GM23338 (cell line): ENCODE data around the gene KCNAB2. TPM values are rescaled to one million over a fixed set of nuclear protein-coding genes. Genes with fewer than 3 reads are reported as not detected.

ENCODE experiments used
- ATAC-seq: fragments of 200-7000 bp; cut with Tn5 transposase; 3 replicates; pipeline ENCODE4 v1.9.1; 2020
- DNase-seq: peaks from one replicate; pipeline ENCODE4 v3.0.0-alpha.2; 2015; ENCODE audit warnings: low spot score
- H2AFZ ChIP-seq: fragments of 200-600 bp; sonication (generic); 2 replicates; pipeline ENCODE4 v1.8.0; 2016; ENCODE audit warnings: antibody characterized with exemption, mild to moderate bottlenecking, moderate library complexity
- H3F3A ChIP-seq: fragments of 200-600 bp; sonication (generic); replicated peaks from 2 replicates; pipeline ENCODE4 v1.8.0; 2017; ENCODE audit warnings: antibody characterized with exemption, mixed run types, low read depth
- H3K27ac ChIP-seq: fragments of 200-600 bp; sonication (generic); 2 replicates; pipeline ENCODE4 v1.6.1; 2016; ENCODE audit warnings: low read depth
- H3K27me3 ChIP-seq: fragments of 200-600 bp; sonication (generic); 2 replicates; pipeline ENCODE4 v1.8.0; 2016; ENCODE audit warnings: mild to moderate bottlenecking, mixed run types, moderate library complexity; ENCODE audit not compliant: insufficient read depth
- H3K36me3 ChIP-seq: fragments of 200-600 bp; sonication (generic); 2 replicates; pipeline ENCODE4 v1.8.0; 2016; ENCODE audit warnings: mild to moderate bottlenecking; ENCODE audit not compliant: insufficient read depth
- H3K4me1 ChIP-seq: fragments of 200-600 bp; sonication (generic); 2 replicates; pipeline ENCODE4 v1.8.0; 2016; ENCODE audit warnings: mild to moderate bottlenecking, moderate library complexity; ENCODE audit not compliant: insufficient read depth
- H3K4me2 ChIP-seq: fragments of 200-600 bp; sonication (generic); 2 replicates; pipeline ENCODE4 v1.7.1; 2017; ENCODE audit warnings: mixed run types
- H3K4me3 ChIP-seq: fragments of 200-600 bp; sonication (generic); 2 replicates; pipeline ENCODE4 v1.6.1; 2016; ENCODE audit warnings: mixed run types
- H3K79me2 ChIP-seq: fragments of 200-600 bp; sonication (generic); replicated peaks from 2 replicates; pipeline ENCODE4 v1.8.0; 2017; ENCODE audit warnings: mild to moderate bottlenecking; ENCODE audit not compliant: insufficient read depth
- H3K9me2 ChIP-seq: fragments of 200-600 bp; sonication (generic); 2 replicates; pipeline ENCODE4 v1.8.0; 2017; ENCODE audit not compliant: insufficient read depth
- H4K20me1 ChIP-seq: fragments of 200-600 bp; sonication (generic); replicated peaks from 2 replicates; pipeline ENCODE4 v1.8.0; 2017; ENCODE audit warnings: mild to moderate bottlenecking; ENCODE audit not compliant: insufficient read depth
- H3K27ac Mint-ChIP-seq: 2 replicates; pipeline ENCODE4 v1.8.0; 2020; ENCODE audit warnings: inconsistent platforms, mild to moderate bottlenecking, moderate library complexity, mixed read lengths
- H3K27me3 Mint-ChIP-seq: 3 replicates; pipeline ENCODE4 v1.8.0; 2022; ENCODE audit warnings: low read depth, mild to moderate bottlenecking, moderate library complexity, mixed read lengths, inconsistent platforms; ENCODE audit not compliant: insufficient read depth, poor library complexity
- H3K36me3 Mint-ChIP-seq: 3 replicates; pipeline ENCODE4 v1.8.0; 2021; ENCODE audit warnings: low read depth, mild to moderate bottlenecking, inconsistent platforms, moderate library complexity, mixed read lengths
- H3K4me1 Mint-ChIP-seq: 3 replicates; pipeline ENCODE4 v1.8.0; 2020; ENCODE audit warnings: mild to moderate bottlenecking, inconsistent platforms, mixed read lengths
- H3K4me3 Mint-ChIP-seq: 3 replicates; pipeline ENCODE4 v1.8.0; 2021; ENCODE audit warnings: moderate library complexity, mild to moderate bottlenecking, inconsistent platforms, mixed read lengths
- H3K9me3 Mint-ChIP-seq: 3 replicates; pipeline ENCODE4 v1.8.0; 2020; ENCODE audit warnings: moderate library complexity, mild to moderate bottlenecking, inconsistent platforms, mixed read lengths
- CREB1 ChIP-seq: fragments of 250-450 bp; sonication (Bioruptor Pico); IDR thresholded peaks from 2 replicates; pipeline ENCODE4 v1.5.0; 2020; ENCODE audit warnings: low read depth, mild to moderate bottlenecking, moderate library complexity
- CTCF ChIP-seq, 2 experiments: fragments of 200-600 bp in 1 of 2; sonication (generic) in 1 of 2; conservative IDR thresholded peaks; 2 replicates each; pipeline versions ENCODE4 v1.5.1 to v1.6.1; 2016 to 2017; ENCODE audit warnings: antibody characterized with exemption in 2 of 2, low read depth in 2 of 2, mild to moderate bottlenecking in 2 of 2, moderate library complexity in 1 of 2
- ETS1 ChIP-seq: IDR thresholded peaks from 2 replicates; pipeline ENCODE4 v1.6.1; 2016; ENCODE audit warnings: antibody characterized with exemption
- EZH2 ChIP-seq: fragments of 200-600 bp; sonication (generic); IDR thresholded peaks from one replicate; pipeline ENCODE4 v1.8.0; 2017; ENCODE audit warnings: antibody characterized with exemption, mild to moderate bottlenecking, low read depth; ENCODE audit not compliant: unreplicated experiment
- EZH2phosphoT487 ChIP-seq: fragments of 200-600 bp; sonication (generic); IDR thresholded peaks from one replicate; pipeline ENCODE4 v1.8.1; 2018; ENCODE audit warnings: antibody characterized with exemption; ENCODE audit not compliant: unreplicated experiment
- JUNB ChIP-seq: IDR thresholded peaks from one replicate; pipeline ENCODE4 v1.6.1; 2016; ENCODE audit warnings: antibody characterized with exemption; ENCODE audit not compliant: unreplicated experiment
- NANOG ChIP-seq: IDR thresholded peaks from 2 replicates; pipeline ENCODE4 v1.6.1; 2016; ENCODE audit warnings: antibody characterized with exemption, borderline replicate concordance
- POLR2AphosphoS5 ChIP-seq: IDR thresholded peaks from 2 replicates; pipeline ENCODE4 v1.6.1; 2016; ENCODE audit warnings: antibody characterized with exemption, low read depth
- REST ChIP-seq: IDR thresholded peaks from one replicate; pipeline ENCODE4 v1.6.1; 2018; ENCODE audit warnings: antibody characterized with exemption; ENCODE audit not compliant: unreplicated experiment
- STAT1 ChIP-seq: IDR thresholded peaks from one replicate; pipeline ENCODE4 v1.6.1; 2016; ENCODE audit warnings: antibody characterized with exemption; ENCODE audit not compliant: unreplicated experiment
- ZNF114 ChIP-seq: fragments of 250-450 bp; sonication (Bioruptor Pico); IDR thresholded peaks from 2 replicates; pipeline ENCODE4 v1.5.0; 2020; ENCODE audit warnings: mild to moderate bottlenecking, moderate library complexity
- ZNF331 ChIP-seq: fragments of 250-450 bp; sonication (Bioruptor Pico); IDR thresholded peaks from 2 replicates; pipeline ENCODE4 v1.5.0; 2020; ENCODE audit warnings: low read depth, mild to moderate bottlenecking, moderate library complexity
- ZNF462 ChIP-seq: fragments of 250-450 bp; sonication (Bioruptor Pico); IDR thresholded peaks from 2 replicates; pipeline ENCODE4 v1.5.0; 2020; ENCODE audit warnings: mild to moderate bottlenecking, moderate library complexity
- polyA plus RNA-seq: library from polyadenylated mRNA; unstranded; fragments of >200 nt; fragmentation: Nextera tagmentation; extraction: Ambion mirVana; gene quantifications from 2 replicates; pipeline ENCODE4 v1.2.1, GENCODE V29; 2016
- total RNA-seq: library from RNA; depleted of rRNA; stranded (reverse); fragments of >200 nt; shearing (Covaris generic); gene quantifications from 2 replicates; pipeline ENCODE4 v1.2.3, GENCODE V29; 2014

KCNAB2 gene
- total and polyA plus RNA-seq, 2 experiments from 2014 or later = 3.0 to 3.7 TPM

- H3K27me3 Mint-ChIP-seq = peaks cover 14% of the 10 kb centered on the region
- Histone ChIP-seq H3K79me2 (no peaks in the 10 kb centered on the region), H3K4me1 (no peaks in the 10 kb centered on the region), H3K9me2 (no peaks in the 10 kb centered on the region), H4K20me1 (no peaks in the 10 kb centered on the region), H3F3A (no peaks in the 10 kb centered on the region), H2AFZ (no peak overlapping the region), H3K4me3 (no peak overlapping the region), H3K27ac (no peak overlapping the region), H3K4me2 (no peak overlapping the region), H3K27me3 (no peaks in the 10 kb centered on the region), H3K36me3 (no peaks in the 10 kb centered on the region)
- no peak for ATAC-seq
- H3K4me1 Mint-ChIP-seq = no peaks in the 10 kb centered on the region
- no peak overlapping the region for H3K27ac Mint-ChIP-seq
- no peak for TF ChIP-seq CREB1 (CRISPR knock-in tag)
- no peak for TF ChIP-seq ETS1
- no peak for TF ChIP-seq EZH2phosphoT487
- no peak for TF ChIP-seq POLR2AphosphoS5
- TF ChIP-seq STAT1 = no peak
- no peak for TF ChIP-seq REST
- TF ChIP-seq NANOG = no peak
- TF ChIP-seq ZNF114 = no peak
- no peak for TF ChIP-seq CTCF (conservative IDR thresholded peaks at IDR 0.05; ENCODE audit: low read depth in 2 of 2)
- TF ChIP-seq JUNB = no peak
- TF ChIP-seq ZNF331 (CRISPR knock-in tag) = no peak
- no peak for TF ChIP-seq ZNF462
- TF ChIP-seq EZH2 = no peak
- H3K9me3 Mint-ChIP-seq = no peaks in the 10 kb centered on the region; the same call in 2 of the 3 replicates
- no peak overlapping the region for H3K4me3 Mint-ChIP-seq
- H3K36me3 Mint-ChIP-seq = no peaks in the 10 kb centered on the region; the same call in 2 of the 3 replicates
- DNase-seq = no peak
Measured at GRCh38 chr1:6134741-6135510, 89.2 kb downstream of the KCNAB2 start.
